EL (cell line): Measurements from ENCODE around the gene GALNT14.

Experiments used
- DNase-seq: peaks from one replicate; pipeline ENCODE4 v3.0.0-alpha.2; 2016

Gene GALNT14

DNA sequence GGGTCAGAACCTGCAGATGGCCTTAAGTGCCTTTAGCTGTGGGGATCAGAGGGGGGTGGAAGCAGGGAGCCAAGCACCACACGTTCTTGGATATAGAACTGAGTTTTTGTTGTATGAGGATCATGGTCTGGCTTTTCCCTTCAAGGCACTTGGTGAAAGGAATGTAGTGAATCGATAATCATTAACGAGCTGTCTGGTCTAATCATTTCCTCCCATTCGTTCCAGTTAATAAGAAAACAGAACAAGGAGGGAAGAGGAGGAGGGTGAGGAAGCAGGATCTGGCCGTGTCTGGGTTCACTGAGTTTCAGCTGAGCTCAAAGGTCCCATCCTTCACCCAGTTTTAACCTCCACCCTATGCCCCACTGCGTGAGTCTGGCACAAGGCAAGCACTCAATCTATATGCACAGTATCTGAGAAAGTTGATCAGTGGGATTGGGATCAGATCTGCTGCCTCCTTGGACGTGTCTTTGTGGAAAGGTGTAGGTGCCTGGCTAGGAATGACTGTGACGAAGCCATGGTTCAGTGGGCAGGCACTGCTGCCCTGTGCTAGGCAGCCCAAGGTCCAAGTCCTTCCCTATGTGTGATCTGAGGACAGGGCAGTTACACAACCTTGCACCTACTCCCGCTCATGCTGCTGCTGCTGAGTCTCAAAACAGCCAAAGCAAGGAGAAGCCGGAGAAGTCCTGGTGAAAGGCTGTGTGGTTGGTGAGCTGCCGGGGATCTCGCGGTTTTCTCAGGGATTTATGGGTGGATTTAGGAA lies 54.8 kb downstream of the GALNT14 start:
- no peak for DNase-seq

GRCh38 chr2:31082002-31082401 lies 56.2 kb downstream of the GALNT14 start:
- no peak for DNase-seq

DNA sequence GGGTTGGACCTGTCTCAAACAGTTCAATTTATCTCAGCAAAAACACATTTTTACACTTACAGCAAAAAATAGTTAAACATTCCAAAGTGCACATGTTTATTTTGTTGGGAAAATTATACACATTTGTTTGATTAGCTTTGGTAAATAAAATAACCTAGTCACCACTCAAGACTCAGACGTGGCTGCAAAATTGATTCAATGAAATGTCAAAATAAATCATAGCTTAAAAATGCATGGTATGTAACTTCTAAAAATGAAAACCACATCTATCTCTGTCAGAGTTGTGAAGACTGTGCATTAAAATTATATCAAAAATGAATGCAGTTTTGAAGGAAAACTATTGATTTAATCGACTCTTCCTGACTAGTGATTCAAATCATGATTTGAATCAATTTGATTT lies 56.7 kb downstream of the GALNT14 start:
- DNase-seq, result peak; percentile 6

DNA sequence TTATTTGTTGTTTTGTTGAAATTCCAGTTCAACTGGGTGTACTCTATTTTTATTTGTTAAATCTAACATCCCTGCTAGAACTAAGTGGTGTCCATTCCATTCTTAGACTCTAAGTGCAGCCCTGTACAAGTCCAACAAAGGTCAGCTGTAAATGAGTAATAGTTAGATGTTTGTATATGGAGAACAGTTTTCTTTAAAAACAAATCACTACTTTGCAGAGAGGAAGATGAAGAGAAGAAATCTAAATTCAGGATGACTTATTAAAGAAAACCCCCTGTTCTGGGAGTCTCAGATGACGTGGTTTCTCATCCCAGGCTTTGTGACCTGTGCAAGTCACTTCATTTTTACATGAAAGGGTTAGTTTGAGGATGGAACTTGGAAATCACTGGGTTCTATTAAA lies 57.9 kb downstream of the GALNT14 start:
- DNase-seq, result no peak

- no peak for DNase-seq
Observed at GRCh38 chr2:31079665-31080064, 58.6 kb downstream of the GALNT14 start.

DNA sequence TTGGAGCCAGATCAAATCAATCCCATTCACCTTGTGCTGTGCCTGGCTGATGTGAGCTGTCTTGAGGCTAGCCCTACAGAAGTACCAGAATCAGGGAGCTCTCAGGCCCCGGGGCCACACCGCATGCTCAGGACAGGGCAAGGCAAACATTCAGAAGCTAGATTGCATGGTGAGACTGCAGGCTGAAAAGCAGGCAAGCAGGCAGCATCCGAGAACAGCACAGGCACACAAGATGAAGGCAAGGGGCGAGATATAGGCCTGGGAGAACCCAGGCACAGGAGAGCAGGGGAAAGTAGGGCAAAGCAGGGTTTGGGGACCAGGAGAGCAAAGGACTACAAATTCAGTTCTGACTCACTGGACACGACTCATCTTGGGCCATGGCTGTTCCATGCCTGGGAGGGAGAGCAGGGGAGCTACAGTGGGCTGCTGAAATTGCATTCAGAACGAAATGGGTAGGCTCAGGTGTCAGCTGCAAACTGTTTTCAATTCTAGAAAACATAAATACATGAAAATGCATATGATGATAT lies 59.6 kb downstream of the GALNT14 start:
- DNase-seq, result peak; percentile 9

DNA sequence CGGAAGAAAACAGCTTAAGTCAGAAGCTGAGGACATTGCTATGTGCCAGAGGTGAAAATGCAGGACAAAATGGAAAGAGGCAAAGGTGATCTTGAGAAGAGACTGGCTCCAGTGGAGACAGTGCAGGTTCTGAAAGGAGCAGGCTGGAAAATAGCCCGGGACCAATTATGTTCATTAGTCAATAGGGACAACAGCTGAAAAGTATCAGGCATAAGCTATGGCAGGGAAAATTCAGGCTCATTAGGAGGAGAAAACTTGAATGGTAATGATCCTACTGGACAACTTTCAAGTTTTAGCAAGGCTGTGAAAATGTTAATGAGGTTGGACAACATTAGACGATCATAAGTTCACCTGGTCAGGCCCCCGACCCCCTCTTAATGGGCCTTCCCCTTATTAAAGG lies 60.2 kb downstream of the GALNT14 start:
- no peak for DNase-seq

GRCh38 chr2:31075941-31076590 lies 62.2 kb downstream of the GALNT14 start:
- peak; percentile 9 for DNase-seq

GRCh38 chr2:31075431-31075830 lies 62.8 kb downstream of the GALNT14 start:
- DNase-seq, result no peak

DNA sequence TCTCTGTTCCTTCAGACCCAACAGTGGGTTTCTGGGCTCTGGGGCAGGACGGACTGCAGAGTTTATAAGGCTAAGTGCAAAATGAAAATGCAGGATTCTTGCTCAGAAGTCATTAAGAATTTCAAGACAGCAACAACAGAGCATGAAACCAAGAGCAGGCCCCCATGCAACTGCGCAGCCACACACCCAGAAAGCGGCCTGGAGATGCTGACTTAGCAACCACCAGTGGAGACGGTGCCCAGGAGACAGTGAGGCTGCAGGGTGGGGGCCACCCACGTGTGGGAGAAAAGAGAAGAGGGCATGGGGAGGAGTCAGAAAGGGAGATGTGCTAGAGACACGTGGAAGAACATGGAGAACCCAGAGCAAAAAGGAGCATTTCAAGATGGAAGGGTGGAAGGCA lies 66.5 kb downstream of the GALNT14 start:
- no peak for DNase-seq

GRCh38 chr2:31070339-31071125 lies 67.7 kb downstream of the GALNT14 start:
- DNase-seq, result no peak

DNA sequence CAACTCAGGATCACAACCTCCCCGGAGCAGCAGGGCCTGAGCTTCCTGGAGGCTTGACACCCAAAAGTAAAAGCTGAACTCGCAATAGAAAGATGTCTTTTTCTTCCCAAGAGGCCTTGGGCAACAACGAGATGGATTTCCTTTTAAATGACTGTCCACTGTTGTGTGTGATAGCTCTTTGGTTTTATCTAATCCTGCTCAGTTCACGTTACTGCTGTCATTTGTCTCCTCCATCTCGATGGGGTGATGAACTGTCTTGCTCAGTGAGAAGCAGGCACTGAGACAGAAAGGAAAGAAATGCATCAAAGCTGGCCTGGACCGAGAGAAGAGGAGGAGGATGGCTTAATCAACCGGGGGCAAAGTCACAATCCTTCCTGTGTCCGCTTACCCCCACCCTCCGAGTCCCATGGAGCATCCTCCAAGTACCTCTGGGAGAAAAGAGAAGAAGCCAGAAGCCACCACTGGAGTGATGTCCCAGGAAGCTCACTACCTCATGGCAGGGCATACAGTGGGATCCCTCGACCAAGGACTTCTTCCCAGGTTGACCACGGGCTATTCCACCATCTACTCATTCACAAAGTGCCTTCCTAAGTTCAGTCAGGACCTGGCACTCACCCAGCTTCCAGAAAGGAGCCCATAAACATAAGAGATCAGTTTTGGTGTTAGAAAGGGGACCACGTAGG lies 68.5 kb downstream of the GALNT14 start:
- no peak for DNase-seq

DNA sequence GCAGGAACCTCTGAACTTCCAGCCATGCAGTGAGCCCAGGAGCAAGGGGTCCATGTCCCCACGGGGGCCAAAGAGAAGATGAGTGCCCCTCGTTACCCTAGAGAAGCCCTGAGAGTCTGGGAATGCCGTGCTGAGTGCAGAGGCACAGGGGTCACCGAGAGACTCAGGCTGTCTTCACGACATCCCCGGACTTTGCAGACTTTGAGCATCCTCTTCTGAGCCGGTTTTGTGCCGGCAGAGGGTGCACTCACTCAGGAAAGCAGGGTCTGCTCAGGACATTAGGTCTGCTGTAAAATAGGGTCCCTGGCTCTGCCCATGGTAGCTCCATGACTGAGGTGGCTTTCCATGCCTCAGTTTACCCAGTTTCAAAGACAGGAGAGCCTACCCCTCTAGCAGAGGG lies 71.0 kb downstream of the GALNT14 start:
- DNase-seq, result no peak

DNA sequence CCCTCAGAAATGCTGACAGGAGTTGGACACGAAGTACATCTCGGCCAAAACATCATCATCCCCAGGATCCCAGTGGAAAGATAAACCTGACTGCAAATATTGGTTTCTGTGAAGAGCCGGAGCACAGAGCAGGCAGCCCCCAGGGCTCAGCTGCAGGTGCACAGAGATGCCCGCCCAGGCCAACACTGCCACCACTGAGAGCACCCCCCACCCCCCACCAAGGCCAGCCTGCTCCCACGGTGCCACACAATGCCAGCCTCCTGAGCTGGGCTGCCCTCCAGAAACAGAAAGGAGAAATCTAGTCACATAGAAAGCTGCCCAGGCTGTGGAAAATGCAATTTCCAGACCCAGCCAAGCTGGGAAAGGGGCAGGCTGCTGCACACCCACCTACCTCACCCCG lies 71.7 kb downstream of the GALNT14 start:
- DNase-seq, result no peak

DNA sequence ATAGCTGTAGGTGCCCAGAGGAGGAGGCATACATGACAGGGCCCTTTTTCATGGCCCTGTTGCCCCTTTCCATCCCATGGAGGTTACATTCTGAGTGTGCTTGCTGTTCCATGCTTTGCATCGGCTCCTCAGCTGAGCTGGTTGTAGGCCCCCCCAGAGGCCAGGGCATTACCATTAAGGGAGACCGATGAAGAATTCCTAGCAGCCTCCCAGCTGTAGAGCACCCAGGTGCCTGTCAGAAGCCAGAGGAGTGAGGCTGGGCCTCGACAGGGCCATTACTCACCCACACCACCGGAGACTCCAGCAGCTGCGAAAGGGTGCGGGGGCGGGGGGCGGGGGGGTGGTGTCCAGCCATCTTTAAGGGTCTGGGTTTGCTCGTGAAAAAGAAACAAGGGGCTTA lies 72.2 kb downstream of the GALNT14 start:
- no peak for DNase-seq

DNA sequence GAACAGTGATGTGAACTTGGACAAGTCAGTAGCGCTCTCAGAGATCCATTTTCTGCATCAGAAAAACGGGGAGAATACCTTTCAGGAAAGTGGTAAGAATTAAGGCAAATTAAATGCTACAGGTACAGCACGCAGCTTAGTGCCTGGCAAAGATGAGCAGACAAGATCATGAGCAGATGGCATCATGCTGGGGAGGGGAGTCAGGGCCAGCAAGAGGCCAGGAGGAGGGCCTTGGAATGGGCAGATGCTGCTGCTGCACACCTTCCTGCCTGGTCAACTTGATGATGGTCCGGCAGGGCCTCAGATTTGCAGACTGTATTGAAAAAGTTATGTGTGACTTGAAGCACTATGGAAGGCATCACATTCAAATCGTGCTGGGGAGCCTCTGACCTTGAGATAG lies 72.9 kb downstream of the GALNT14 start:
- no peak for DNase-seq

DNA sequence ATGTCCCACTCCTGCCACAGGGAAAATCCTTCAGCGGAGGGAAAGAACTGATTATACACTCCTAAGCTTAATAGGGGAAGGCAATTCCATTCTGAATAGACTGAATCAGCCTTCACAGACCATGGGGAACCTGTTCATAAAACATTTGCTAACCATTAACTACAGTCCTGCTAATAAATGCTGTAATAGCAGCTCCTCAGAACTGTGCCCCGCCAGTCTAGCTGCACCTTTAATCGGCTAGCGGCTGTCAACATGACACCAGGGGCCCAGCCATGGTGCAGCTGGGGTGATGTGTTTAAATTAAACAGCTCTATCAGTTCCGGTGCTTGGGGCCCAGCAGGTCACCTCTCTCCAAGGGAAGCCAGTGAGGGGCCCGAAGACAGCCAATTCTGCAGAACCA lies 77.8 kb downstream of the GALNT14 start:
- DNase-seq, result no peak

GRCh38 chr2:31058096-31059035 lies 79.9 kb downstream of the GALNT14 start:
- DNase-seq, result no peak

DNA sequence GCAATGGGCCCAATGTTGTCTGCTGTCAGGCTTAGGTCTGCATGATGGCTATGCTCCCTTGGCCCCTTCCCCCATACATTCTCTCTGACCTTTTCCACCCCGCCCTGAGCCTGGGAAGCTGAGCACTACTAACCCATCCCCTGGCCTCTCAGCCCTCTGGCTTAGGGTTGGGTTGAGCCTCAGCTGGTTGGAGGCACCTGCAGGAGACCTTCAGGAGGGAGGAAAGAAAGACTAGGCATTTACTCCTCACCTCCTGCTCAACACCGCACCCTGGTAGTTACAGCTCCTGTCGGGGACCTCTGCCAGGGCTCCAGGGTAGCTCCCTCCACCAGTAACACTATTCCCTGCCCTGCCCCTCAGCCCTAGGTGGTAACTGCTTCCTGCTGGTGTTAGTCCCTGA lies 80.5 kb downstream of the GALNT14 start:
- DNase-seq, result no peak

DNA sequence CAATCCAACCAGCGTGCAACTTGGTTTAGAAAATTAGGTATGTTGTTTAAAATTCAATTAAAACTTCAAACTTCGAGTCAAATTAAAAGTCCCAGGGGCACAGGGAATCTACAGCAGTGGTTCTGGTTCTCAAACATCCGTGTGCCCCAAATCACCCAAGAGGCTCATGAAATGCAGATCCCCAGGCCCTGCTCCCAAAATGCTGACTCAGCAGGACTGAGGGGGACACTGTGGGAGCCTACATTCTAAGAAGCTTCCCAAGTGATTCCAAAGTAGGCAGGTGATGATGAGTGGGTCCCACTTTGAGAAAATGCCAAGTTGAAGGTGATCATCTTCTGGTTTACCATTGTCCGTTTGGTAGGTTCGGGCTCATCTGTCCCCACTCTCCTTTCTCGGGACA lies 82.3 kb downstream of the GALNT14 start:
- no peak for DNase-seq

- DNase-seq, result no peak
Observed at GRCh38 chr2:31054842-31055388, 83.3 kb downstream of the GALNT14 start.
